GM12878 (cell line): ENCODE data around the gene MAGI3.

Source experiments
- CTCF ChIP-seq, 3 experiments: IDR thresholded peaks in 2 of 3; conservative IDR thresholded peaks in 1 of 3; 2 replicates each; pipeline ENCODE4 v1.5.1; 2011; ENCODE audit warnings: low read depth in 3 of 3, low read length in 3 of 3, mild to moderate bottlenecking in 3 of 3, control low read depth in 2 of 3, moderate library complexity in 2 of 3, inconsistent platforms in 1 of 3, mixed read lengths in 1 of 3; ENCODE audit not compliant: control insufficient read depth in 2 of 3, insufficient read depth in 1 of 3; ENCODE audit errors: extremely low read depth in 1 of 3
- MAX ChIP-seq: IDR thresholded peaks from 2 replicates; pipeline ENCODE4 v1.6.1; 2012; ENCODE audit warnings: low read depth, low read length, improper control_type of control experiment
- MYC ChIP-seq: IDR thresholded peaks from 2 replicates; pipeline ENCODE4 v1.6.1; 2011; ENCODE audit warnings: mild to moderate bottlenecking, low read length, moderate library complexity, inconsistent platforms; ENCODE audit not compliant: insufficient read depth, insufficient replicate concordance, insufficient read length, severe bottlenecking
- RAD21 ChIP-seq: IDR thresholded peaks from 2 replicates; pipeline ENCODE4 v1.6.1; 2011; ENCODE audit warnings: mild to moderate bottlenecking, low read depth, low read length, moderate library complexity; ENCODE audit not compliant: insufficient read depth
- TCF12 ChIP-seq: IDR thresholded peaks from 2 replicates; pipeline ENCODE4 v1.6.1; 2011; ENCODE audit warnings: low read depth, mild to moderate bottlenecking, low read length
- TF ChIP-seq, protein P1 (sequence below): fragments of 450-650 bp; IDR thresholded peaks from 2 replicates; pipeline ENCODE4 v1.6.1; 2016; ENCODE audit warnings: mild to moderate bottlenecking
- TF ChIP-seq, protein P2 (sequence below): IDR thresholded peaks from 2 replicates; pipeline ENCODE4 v1.6.1; 2012; ENCODE audit warnings: mild to moderate bottlenecking, low read depth, low read length

DNA sequence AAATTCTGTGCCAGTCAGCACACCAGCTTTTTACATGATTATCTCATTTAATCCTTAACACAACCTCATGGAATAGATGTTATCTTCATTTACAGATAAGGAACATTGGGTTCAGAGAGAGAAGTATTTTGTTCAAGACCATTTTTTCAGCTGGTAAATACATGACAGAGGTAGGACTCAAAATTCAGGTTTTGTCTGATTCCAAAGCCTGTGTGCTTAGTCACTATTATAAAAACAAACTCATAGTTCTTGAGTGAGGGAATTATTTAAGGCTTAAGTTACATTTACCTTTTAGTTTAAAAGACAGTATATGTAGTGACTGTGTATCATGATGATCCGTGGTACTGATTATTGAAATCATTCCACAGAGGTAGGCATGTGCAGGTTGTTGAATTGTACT, 125.2 kb downstream of the MAGI3 start:
- TF ChIP-seq TCF12 = no peak
- TF ChIP-seq MYC = no peak
- no peak for TF ChIP-seq CTCF (IDR thresholded peaks at IDR 0.05 in 2 of 3, conservative IDR thresholded peaks at IDR 0.05 in 1 of 3; ENCODE audit: control insufficient read depth in 2 of 3, extremely low read depth in 1 of 3, insufficient read depth in 1 of 3, low read depth in 3 of 3, low read length in 3 of 3)
- TF ChIP-seq, protein P1, sequence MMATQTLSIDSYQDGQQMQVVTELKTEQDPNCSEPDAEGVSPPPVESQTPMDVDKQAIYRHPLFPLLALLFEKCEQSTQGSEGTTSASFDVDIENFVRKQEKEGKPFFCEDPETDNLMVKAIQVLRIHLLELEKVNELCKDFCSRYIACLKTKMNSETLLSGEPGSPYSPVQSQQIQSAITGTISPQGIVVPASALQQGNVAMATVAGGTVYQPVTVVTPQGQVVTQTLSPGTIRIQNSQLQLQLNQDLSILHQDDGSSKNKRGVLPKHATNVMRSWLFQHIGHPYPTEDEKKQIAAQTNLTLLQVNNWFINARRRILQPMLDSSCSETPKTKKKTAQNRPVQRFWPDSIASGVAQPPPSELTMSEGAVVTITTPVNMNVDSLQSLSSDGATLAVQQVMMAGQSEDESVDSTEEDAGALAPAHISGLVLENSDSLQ = no peak
- no peak for TF ChIP-seq MAX
- TF ChIP-seq, protein P2, sequence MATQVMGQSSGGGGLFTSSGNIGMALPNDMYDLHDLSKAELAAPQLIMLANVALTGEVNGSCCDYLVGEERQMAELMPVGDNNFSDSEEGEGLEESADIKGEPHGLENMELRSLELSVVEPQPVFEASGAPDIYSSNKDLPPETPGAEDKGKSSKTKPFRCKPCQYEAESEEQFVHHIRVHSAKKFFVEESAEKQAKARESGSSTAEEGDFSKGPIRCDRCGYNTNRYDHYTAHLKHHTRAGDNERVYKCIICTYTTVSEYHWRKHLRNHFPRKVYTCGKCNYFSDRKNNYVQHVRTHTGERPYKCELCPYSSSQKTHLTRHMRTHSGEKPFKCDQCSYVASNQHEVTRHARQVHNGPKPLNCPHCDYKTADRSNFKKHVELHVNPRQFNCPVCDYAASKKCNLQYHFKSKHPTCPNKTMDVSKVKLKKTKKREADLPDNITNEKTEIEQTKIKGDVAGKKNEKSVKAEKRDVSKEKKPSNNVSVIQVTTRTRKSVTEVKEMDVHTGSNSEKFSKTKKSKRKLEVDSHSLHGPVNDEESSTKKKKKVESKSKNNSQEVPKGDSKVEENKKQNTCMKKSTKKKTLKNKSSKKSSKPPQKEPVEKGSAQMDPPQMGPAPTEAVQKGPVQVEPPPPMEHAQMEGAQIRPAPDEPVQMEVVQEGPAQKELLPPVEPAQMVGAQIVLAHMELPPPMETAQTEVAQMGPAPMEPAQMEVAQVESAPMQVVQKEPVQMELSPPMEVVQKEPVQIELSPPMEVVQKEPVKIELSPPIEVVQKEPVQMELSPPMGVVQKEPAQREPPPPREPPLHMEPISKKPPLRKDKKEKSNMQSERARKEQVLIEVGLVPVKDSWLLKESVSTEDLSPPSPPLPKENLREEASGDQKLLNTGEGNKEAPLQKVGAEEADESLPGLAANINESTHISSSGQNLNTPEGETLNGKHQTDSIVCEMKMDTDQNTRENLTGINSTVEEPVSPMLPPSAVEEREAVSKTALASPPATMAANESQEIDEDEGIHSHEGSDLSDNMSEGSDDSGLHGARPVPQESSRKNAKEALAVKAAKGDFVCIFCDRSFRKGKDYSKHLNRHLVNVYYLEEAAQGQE = no peak
- TF ChIP-seq RAD21 = no peak
